GM19452 (cell line): ENCODE measurements around the gene OTX2.

Experiments
- ATAC-seq: cut with Tn5 transposase; IDR thresholded peaks from one replicate; pipeline ENCODE4 v1.9.1; 2021; ENCODE audit not compliant: unreplicated experiment

The OTX2 gene

GRCh38 chr14:56797003-56797568 is 13.2 kb downstream of the OTX2 start:
- ATAC-seq: no peak

DNA sequence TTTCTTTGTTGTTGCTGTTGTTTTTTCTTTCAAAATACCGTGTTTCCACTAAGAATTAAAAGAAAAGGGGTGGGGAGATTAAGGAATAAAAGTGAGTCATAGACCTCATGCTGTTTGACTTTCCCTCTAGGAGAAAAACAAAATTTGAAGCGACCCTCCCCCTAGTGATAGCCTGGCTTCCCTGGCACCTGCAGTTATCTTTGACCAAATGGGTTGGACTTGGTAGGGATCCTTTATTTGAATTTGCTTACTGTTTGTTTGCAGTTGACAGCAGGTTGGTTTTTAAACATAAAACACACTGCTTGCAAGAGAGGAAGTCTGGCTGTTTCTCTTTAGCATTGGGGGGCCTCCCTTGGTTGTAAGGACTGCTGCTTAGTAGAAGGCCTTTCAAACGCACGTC is 14.0 kb downstream of the OTX2 start:
- no peak for ATAC-seq

- ATAC-seq: no peak
These were observed 15.0 kb downstream of the OTX2 start for GRCh38 chr14:56795284-56795622.

- no peak for ATAC-seq
These were observed 15.6 kb downstream of the OTX2 start for GRCh38 chr14:56794557-56795283.

DNA sequence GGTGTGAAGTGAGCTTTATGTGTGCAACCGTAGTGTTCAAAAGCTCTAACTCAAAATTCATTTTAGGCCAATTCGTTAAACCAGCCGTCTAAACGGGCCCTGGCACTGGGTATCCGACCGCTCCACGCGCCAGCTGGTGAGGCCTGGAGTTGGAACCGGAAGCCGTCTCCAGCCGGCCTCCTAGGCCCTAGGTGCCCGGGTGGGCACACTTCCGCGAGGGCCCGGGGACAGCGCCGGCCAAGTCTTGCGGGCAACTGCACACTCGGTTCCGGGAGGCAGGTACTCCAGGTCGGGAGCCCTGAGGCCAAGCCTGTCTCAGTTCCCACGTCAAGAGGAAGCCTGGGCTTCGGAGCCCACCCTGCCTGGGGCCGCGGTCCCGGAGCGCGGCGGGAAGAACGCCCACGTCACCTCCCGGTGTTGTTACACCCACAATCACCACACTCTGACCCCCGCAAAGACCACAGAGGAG is 16.2 kb downstream of the OTX2 start:
- ATAC-seq: no peak

DNA sequence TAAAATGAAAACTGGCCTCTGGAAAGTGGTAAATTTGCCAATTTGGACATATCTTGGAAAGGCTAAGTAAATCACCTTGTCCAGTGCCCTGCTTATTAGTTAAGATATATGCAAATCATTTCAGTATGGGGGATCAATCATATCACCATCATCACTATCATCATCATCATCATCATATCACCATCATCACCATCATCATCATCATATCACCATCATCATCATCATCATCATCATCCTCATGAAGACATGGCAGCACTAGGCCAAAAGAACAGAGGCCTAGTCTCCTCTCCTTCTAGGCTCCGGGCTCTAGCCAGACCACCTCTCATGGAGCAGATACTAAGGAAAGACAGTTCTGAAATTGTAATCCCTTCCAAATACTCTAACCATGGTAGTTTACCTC is 20.3 kb downstream of the OTX2 start:
- ATAC-seq: no peak

DNA sequence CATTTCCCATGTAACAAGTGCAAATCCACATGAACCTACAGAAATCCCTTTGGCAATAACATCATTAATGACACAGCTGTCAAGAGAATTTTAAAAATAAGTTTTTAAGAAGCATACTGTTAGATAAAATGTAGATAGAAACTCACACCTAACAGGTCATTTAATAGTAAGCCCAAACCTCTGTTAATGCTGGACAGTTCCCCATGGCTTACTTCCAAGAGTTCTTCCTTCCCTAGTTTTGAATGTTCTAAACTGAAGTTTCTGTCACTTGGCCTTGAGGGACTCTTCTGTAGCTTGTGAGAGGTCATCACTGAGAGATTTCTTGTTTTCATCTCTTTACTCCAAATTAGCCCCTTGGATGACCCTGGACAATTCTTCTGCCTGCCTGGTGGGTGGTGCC is 22.7 kb downstream of the OTX2 start:
- no peak for ATAC-seq

GRCh38 chr14:56782711-56783110 is 27.6 kb downstream of the OTX2 start:
- ATAC-seq: no peak

GRCh38 chr14:56774503-56774902 is 35.8 kb downstream of the OTX2 start:
- no peak for ATAC-seq

- no peak for ATAC-seq
These were observed 39.8 kb downstream of the OTX2 start for GRCh38 chr14:56770512-56770911.

- ATAC-seq: no peak
These were observed 49.9 kb downstream of the OTX2 start for GRCh38 chr14:56760164-56760914.

DNA sequence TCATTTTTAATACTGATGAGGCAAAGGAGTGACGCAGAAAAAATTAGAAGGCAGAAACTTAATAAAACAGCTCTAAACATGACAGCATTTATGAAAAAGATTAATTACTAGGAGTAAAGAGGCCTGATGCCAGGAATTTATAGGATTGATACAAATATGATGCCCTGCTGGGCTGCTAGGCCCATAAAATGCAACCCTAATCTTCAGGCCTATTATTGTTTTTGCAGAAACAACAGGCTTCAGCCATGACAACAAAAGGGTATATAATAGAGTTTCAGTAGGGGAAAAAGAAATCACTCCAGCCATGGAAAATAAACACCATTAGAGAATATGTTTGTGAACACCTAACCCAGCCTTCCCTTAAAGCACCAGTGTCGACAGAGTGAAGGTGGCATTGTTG is 50.6 kb downstream of the OTX2 start:
- no peak for ATAC-seq

DNA sequence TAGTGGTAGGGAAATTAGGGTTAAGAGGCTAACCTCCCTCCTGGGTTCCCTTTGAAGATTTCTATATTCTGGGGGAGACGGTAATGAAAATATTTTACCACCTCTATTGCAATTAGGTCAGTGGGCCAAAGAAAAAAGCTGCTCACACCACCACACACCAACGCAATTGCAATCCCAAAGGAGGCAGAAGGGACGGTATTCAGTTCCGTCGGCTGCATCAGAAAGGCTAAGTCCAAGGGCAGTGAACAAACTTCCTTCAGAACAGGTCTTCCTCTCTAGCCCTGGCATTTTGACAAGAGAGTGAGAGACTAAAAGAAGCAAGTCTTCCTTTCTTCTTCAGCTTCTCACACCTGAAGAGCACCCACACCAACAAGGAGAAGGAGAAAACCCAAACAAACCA is 51.2 kb downstream of the OTX2 start:
- ATAC-seq: no peak

GRCh38 chr14:56754921-56755320 is 55.4 kb downstream of the OTX2 start:
- no peak for ATAC-seq

- no peak for ATAC-seq
These were observed 56.9 kb downstream of the OTX2 start for GRCh38 chr14:56753396-56753795.

DNA sequence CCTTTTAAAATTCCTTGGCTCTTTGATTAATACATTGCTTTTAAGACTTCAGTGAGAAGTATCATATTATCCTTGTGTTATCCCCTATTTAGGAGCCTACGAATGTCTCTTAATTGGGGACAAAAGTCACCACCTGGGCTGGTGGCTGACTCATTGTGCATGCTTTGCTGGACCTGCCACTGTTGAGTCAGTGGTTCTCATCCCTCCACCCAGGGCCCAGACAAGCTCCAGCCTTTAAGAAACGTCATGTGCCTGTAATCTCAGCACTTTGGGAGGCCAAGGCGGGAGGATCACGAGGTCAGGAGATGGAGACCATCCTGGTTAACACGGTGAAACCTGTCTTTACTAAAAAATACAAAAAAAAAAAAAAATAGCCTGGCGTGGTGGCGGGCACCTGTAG is 57.9 kb downstream of the OTX2 start:
- ATAC-seq: no peak

- ATAC-seq: no peak
These were observed 58.8 kb downstream of the OTX2 start for GRCh38 chr14:56751471-56751870.
